Pancreas (tissue), 10 donors: ENCODE measurements around the gene NSG1. TPM values are rescaled to one million over a fixed set of nuclear protein-coding genes. Genes with fewer than 3 reads are reported as not detected.

ENCODE experiments used
- ATAC-seq, 4 donors: fragments of 200-7000 bp; cut with Tn5 transposase; one replicate each; pipeline versions ENCODE4 v1.8.0 to v1.9.1; 2020; ENCODE audit warnings: mild to moderate bottlenecking in 4 of 4, moderate library complexity in 4 of 4
- DNase-seq, 6 donors: peaks; one replicate each; pipeline ENCODE4 v3.0.0-alpha.2; 2020
- FAIRE-seq: peaks from 2 replicates; lab custom pipeline; 2012; peaks lifted over from hg19 to GRCh38; lab: Jason Lieb, UNC
- H3K27ac ChIP-seq, 4 donors: fragments of 200-600 bp; sonication (generic); 1 replicate in 3 of 4; 2 replicates in 1 of 4; pipeline versions ENCODE4 v1.5.0 to v1.8.0; 2020
- H3K27me3 ChIP-seq, 4 donors: fragments of 200-600 bp; one replicate each; pipeline ENCODE4 v1.8.0; 2021
- H3K36me3 ChIP-seq, 3 donors: fragments of 200-600 bp; sonication (generic) in 1 of 3; one replicate each; pipeline versions ENCODE4 v1.5.0 to v1.8.0; 2020 to 2021
- H3K4me1 ChIP-seq, 3 donors: fragments of 200-600 bp; one replicate each; pipeline ENCODE4 v1.8.0; 2021
- H3K4me3 ChIP-seq, 4 donors: fragments of 200-600 bp; sonication (generic) in 2 of 4; one replicate each; pipeline versions ENCODE4 v1.5.0 to v1.8.0; 2020 to 2021
- H3K9me3 ChIP-seq, 4 donors: fragments of 200-600 bp; one replicate each; pipeline ENCODE4 v1.8.0; 2021
- CTCF ChIP-seq, 4 donors: fragments of 200-600 bp; sonication (generic) in 3 of 4; IDR thresholded peaks; one replicate each; pipeline versions ENCODE4 v1.5.0 to v1.8.0; 2021; ENCODE audit warnings: antibody characterized with exemption in 4 of 4
- WGBS, 2 donors: extraction: QIAGEN DNeasy Blood & Tissue Kit; methylation state at CpG; one replicate each; pipeline ENCODE4 v1.1.7; 2013; 5-methylcytosine and 5-hydroxymethylcytosine counted together
- intact Hi-C, 3 donors: fragments of 100-400 bp; cut with DNase I; formaldehyde crosslinking; loops; one replicate each; pipeline versions ENCODE4 v1.11.1 to v1.14.2; 2022
- polyA plus RNA-seq, 2 donors: library from polyadenylated mRNA; stranded (reverse); fragments of 200-250 nt; gene quantifications; one replicate each; pipeline ENCODE4 v1.2.3, GENCODE V29; 2013
- total RNA-seq, 6 donors: library from RNA; stranded (reverse); fragmentation: NEBNext Ultra II Directional in 4 of 6; extraction: Animal tissue kit (Norgen Biotek cat#: 25700) in 4 of 6; gene quantifications; one replicate each; pipeline versions ENCODE4 v1.2.1 to v1.2.4, GENCODE V29; 2021 to 2023
- donor health status: healthy with polysubstance abuse.
- donor health status: DM: no; HTN: no; CAD: no; lungs with moderate emphysema.
- donor health status: DM: no; HTN: no; CAD: no.
- donor health status: control.
- donor health status: control.
- donor health status: Bipolar disorder and iron deficiency.
- donor health status: DM: yes; HTN: yes; CAD: no.
- donor health status: DM: no; HTN: no; CAD: no.
- donor health status: DM: no; HTN: no; CAD: no.
- donor health status: DM: yes; HTN: yes; CAD: no.

NSG1 gene
- total and polyA plus RNA-seq, 8 donors = 0.28 to 10.1 (median 1.1) TPM

- H3K4me3 ChIP-seq = no peak overlapping the region
- ATAC-seq (no peak), FAIRE-seq (no peak), DNase-seq (no peak)
- intact Hi-C loops = no loop called here
- TF ChIP-seq CTCF (IDR thresholded peaks at IDR 0.05) = no peak
- H3K4me1 ChIP-seq = no peaks in the 10 kb centered on the region
- WGBS, 2 donors = 58 to 65% methylated on average over 13 of the region's 13 CpGs
- H3K9me3 ChIP-seq = no peaks in the 10 kb centered on the region
- H3K36me3 ChIP-seq = no peaks in the 10 kb centered on the region
- H3K27ac ChIP-seq = no peak overlapping the region
- H3K27me3 ChIP-seq = no peaks in the 10 kb centered on the region
These were observed 16.1 kb downstream of the NSG1 start for GRCh38 chr4:4402966-4403365.

GRCh38 chr4:4405358-4405962 is 18.6 kb downstream of the NSG1 start:
- TF ChIP-seq CTCF (IDR thresholded peaks at IDR 0.05) = no peak
- no peak for ATAC-seq
- Histone ChIP-seq H3K27me3 (no peaks in the 10 kb centered on the region), H3K4me1 (no peaks in the 10 kb centered on the region), H3K9me3 (no peaks in the 10 kb centered on the region), H3K27ac (no peak overlapping the region), H3K36me3 (no peaks in the 10 kb centered on the region), H3K4me3 (no peak overlapping the region)
- no peak for FAIRE-seq
- intact Hi-C loops = no loop called here
- no peak for DNase-seq
- WGBS, 2 donors = 66 to 84% methylated on average over 15 of the region's 15 CpGs

- Histone ChIP-seq H3K9me3 (no peaks in the 10 kb centered on the region), H3K36me3 (no peaks in the 10 kb centered on the region), H3K4me3 (no peak overlapping the region), H3K27ac (no peak overlapping the region), H3K4me1 (no peaks in the 10 kb centered on the region), H3K27me3 (no peaks in the 10 kb centered on the region)
- intact Hi-C loops = no loop called here
- TF ChIP-seq CTCF (IDR thresholded peaks at IDR 0.05) = no peak
- FAIRE-seq = no peak
- no peak for DNase-seq
- 54 to 69% methylated on average over 28 of the region's 28 CpGs for WGBS, 2 donors
- peak in 1 of 4 donors; percentile 7 for ATAC-seq
These were observed 19.8 kb downstream of the NSG1 start for GRCh38 chr4:4406455-4407298.

- H3K36me3 ChIP-seq = no peaks in the 10 kb centered on the region
- no peaks in the 10 kb centered on the region for H3K9me3 ChIP-seq
- TF ChIP-seq CTCF (IDR thresholded peaks at IDR 0.05) = no peak
- 51 to 58% methylated on average over 19 of the region's 19 CpGs for WGBS, 2 donors
- FAIRE-seq (no peak), DNase-seq (peak in 1 of 6 donors; percentile 28), ATAC-seq (no peak)
- no peaks in the 10 kb centered on the region for H3K27me3 ChIP-seq
- intact Hi-C loops = no loop called here
- H3K4me1 ChIP-seq = no peaks in the 10 kb centered on the region
- no peak overlapping the region for H3K27ac ChIP-seq
- no peak overlapping the region for H3K4me3 ChIP-seq
These were observed 20.6 kb downstream of the NSG1 start for GRCh38 chr4:4407299-4408131.
